GM04504 (cell line): ENCODE measurements around the gene ZNF138.
"Not testable (repeated sequence)": the region's sequence is repeated elsewhere in the genome, so short reads cannot be mapped to it uniquely, and the experiment has no call there.

Experiments used
- DNase-seq: peaks from one replicate; pipeline ENCODE4 v3.0.0-alpha.2; 2012; ENCODE audit warnings: low read depth

The ZNF138 gene

DNA sequence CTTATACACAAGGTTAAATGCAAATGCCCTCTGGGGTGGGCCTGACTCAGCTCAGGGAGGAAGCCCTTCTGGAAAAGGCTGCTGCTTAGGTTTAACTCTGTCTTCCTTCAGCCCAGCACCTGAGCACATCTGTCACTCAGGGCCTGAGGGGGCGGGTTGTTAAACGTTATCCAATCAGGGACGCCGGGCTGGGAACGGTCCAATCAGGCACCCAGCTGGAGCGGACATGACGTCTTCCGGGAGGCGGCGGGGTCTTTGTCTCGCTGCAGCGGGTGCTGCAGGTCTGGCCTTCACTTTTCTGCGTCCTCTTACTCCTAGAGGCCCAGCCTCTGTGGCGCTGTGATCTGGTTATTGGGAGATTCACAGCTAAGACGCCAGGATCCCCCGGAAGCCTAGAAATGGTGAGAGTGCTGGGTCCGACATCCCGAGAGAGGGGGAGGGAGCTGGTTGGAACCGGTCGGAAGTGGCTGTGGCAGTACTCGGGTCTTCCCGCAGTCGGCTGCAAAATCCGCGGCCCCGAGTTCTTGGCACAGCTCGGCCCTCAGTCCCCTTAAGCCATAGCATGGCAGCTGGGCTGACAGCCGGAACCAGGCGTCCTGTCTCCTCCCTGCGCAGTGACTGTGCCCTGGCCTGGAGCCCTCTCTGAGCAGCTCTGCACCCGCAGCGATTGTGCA, at the start of gene ZNF138:
Gene ZNF138, plus strand, starts transcription at position 258 of the 674 bp plus-strand sequence. Its CDS starts 141 bp downstream, at position 399.
- peak; percentile 92 for DNase-seq

DNA sequence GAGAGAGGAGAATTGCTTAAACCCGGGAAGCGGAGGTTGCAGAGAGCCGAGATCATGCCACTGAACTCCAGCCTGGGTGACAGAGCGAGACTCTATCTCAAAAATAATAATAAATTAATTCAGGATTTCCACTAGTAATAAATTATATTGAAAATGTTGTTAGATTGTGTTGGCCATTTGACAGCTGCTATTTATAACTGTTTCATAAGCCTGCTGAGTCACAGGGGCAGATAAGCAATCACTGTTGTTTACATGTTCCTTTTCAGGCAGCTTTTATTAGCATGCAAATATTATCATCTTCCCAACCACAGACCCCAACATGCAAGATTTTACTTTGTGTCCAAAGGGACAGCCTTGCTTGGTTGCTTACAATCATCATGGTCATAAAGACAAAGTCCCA, 49.5 kb upstream of the ZNF138 start:
- DNase-seq = no peak

DNA sequence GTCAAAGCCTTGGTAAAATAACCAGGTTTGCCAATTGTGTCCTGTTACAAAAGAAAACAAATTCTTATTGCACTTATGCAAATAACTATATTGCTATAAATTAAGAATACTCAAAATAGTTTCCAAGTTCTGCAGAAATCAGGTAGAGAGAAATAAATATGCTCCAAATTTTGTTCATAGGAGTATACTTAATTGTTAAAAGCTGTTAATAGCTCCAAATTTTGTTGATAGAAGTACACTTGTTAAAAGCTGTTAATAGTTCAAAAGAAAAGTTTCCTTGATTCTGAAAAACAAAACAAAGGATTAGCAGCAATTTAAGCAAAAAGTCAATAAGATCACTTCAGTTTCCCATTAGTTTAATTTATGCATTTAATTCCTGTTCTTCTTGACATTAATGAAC, 46.4 kb upstream of the ZNF138 start:
- no peak for DNase-seq

DNA sequence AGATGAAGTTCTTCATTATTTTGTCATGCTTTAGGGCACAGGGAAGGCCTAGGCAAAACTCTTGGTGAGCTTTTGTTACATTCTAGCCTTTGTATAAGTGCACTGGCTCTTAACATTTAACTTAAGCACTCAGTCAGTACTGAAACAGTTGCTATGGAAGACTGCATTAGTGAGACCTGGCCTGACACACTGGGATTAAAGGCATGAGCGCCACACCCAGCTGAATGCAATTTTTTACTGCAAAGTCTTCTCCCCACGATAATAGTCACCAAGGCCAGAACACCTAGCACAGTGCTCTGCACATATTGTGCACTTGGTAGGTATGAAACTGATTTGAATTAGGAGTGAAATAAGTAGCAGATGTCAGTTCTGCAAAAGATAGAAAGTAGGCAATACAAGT, 41.2 kb upstream of the ZNF138 start:
- no peak for DNase-seq

DNA sequence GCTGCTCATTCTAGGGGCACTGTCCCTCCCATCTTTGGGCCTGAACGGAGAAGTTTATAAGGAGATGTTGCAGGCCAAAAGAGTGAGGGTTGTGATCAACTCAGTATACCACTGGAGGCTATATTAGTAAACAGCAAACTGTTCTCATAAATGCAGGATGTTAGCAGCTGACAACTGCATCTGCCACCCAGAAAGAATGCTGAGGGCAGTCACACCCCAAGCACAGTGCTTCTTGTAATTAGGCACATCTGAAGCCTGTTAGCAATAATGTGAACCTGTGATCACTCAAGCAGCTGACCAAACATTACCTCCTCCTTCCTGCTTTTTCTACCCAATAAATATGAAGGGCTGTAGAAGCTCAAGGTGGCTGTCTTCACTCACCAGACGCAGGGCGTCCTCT, 38.4 kb upstream of the ZNF138 start:
- no peak for DNase-seq

DNA sequence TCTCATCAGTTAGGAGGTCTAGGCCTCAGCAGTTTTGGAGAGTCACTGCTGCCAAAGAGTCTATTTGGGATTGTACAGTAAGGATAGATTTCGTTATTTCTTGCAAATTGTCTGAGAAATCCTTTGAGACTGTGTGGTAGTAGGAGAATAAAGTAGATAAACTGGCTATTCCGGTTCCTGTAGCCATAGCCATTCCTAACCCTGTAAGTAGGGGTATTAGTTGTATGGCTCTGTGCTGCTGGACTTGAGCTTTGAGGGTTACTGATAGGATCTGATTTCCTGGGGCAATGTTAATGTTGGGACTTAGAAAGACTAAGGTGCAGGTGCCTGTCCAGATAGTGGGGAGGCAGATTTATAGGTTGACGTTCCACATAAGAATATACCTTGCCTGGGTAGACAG, 36.1 kb upstream of the ZNF138 start:
- DNase-seq = no peak

DNA sequence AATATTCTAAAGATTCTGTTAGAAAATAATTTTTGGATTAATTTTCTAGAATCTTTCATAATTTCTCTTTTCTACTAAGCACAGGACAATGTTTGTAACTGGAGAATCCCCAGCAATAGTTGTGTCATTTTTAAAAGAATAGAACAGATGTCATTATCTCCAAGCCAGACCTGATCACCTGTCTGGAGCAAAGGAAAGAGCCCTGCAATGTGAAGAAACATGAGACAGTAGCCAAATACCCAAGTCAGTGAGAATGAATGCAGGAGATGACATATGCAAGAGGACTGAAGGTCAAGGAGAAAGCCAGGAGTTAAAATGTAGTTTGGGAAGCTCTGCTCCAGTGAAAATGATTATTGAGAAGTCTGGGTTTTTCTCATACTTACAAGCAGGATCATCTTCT, 25.4 kb upstream of the ZNF138 start:
- DNase-seq = no peak

DNA sequence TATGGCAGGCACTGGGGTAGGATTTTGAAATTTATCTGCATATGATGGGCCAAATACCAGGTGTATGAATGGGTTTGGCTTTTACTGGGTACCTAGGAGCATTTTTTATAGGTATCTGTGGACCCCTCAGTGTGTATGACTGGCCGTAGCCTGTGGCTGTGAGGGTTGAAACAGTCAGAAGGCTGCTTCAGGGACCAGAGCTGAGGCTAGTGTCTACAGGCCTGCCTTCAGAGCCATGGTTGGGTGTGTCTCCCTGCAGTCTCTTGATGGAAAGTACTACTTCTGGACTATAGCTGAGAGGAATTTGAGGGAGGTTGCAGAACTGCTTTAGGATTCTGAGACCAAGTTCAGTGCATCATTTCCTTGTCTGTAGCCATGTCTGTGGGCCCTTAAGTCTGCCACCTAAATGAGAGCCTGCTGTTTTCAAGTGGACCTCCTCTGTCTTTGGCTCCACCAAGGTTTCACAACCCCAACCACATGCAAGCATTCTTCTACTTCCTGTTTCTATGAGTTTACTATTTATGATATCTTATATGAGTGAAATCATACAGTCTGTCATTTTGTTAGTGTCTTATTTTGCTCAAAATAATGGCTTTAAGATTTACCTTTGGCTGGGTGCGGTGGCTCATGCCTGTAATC, 19.9 kb upstream of the ZNF138 start:
- DNase-seq = no peak

DNA sequence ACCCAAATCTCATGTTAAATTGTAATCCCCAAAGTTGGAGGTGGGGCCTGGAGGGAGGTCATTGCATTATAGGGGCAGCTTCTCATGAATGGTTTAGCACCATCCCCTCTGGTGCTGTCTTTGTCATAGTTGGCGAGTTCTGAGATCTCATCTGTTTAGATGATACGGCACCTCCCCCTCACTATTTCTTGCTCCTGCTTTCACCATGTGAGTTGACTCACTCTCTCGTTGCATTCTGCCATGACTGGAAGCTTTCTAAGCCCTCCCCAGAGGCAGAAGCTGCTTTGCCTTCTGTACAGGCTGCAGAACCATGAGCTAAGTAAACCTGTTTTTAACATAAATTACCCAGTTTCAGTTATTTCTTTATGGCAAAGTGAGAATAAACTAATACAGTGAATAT, 18.9 kb upstream of the ZNF138 start:
- DNase-seq = no peak

DNA sequence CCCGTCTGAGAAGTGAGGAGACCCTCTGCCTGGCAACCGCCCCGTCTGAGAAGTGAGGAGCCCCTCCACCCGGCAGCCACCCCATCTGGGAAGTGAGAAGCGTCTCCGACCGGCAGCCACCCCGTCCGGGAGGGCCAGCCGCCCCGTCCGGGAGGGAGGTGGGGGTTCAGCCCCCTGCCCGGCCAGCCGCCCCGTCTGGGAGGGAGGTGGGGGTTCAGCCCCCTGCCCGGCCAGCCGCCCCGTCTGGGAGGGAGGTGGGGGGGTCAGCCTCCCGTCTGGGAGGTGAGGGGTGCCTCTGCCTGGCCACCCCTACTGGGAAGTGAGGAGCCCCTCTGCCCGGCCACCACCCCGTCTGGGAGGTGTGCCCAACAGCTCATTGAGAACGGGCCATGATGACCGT, 9.4 kb upstream of the ZNF138 start:
- DNase-seq = not testable (repeated sequence)

DNA sequence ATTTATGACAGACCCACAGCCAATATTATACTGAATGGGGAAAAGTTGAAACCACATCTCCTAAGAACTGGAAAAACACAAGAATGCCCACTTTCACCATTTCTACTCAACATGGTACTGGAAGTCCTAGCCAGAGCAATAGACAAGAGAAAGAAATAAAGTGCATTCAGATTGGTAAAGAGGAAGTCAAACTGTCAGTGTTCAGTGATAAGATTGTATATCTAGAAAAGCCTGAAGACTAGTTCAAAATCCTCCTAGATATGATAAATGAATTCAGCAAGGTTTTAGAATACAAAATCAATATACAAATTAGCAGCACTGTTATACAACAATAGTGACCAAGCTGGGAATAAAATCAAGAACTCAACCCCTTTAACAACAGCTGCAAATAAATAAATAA, 6.9 kb upstream of the ZNF138 start:
- no peak for DNase-seq

DNA sequence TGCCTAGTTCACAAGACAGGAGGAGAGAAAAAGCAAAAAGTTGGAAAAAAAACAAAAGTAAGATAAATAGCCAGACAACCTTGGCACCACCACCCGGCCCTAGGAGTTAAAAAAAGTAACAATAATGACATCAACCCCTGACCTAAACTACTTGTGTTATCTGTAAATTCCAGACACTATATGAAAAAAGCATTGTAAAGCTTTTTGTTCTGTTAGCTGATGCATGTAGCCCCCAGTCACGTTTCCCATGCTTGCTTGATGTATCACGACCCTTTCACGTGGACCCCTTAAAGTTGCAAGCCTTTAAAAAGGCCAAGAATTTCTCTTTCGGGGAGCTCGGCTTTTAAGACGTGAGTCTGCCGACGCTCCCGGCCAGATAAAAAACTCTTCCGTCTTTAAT, 5.0 kb upstream of the ZNF138 start:
- DNase-seq = not testable (repeated sequence)

DNA sequence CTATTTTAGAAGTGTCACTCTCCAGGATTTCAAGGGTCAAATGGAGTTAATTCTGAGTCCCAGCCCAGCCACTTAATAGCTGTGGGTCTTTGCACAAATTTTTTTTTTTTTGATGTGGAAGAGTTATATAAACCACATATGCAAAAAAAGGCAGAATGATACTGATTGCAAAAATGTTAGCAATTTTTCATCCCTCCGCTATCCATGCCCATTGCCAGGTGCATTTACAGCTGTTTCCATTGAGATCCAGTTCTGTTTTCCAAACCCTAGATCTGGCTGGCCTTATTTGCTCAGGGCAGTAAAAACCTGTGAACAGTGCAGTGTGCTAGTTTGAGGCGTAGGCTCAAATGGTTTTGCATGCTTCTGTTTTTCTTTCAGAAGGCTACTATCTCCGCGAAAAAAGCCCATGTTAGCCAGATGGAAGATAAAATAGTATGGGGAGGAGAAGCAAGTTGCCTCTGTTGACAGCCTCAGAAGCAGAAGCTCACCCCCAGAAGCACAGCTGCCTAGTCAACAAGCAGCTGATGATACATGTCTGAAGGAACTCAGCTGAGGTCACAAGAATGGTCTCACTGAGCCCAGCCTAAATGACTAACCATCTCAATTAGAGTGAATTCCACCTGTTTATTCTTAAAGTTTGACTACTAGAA, 997 bp upstream of the ZNF138 start:
- DNase-seq = no peak

DNA sequence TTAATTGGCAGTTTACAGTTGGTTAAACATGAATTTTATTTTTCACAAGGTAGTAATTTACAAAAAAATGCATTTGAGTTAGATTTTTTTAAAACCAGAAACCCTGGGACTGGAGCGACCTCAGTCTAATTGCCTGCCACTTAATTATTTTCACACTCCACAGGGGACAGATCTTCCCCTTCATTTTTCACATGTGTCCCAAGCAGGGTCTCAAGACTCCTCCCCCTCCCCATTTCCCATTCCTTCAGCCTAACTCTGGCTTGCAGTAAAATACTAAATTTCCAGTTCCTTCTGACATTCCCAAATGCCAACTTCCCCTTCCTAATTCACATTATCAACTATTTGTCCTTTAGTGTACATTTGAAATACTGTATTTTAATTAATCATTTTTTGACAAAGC, 948 bp downstream of the ZNF138 start:
- no peak for DNase-seq

DNA sequence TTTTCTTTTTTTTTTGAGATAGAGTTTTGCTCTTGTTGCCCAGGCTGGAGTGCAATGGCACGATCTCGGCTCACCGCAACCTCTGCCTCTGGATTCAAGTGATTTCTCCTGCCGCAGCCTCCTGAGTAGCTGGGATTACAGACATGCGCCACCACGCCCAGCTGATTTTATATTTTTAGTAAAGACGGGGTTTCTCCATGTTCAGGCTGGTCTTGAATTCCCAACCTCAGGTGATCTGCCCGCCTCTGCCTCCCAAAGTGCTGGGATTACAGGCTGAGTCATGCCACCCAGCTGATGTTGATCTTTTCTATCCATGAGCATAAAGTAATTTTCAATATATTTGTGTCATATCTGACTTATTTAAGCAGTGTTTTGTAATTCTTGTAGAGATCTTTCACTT, 4.9 kb downstream of the ZNF138 start:
- DNase-seq = not testable (repeated sequence)

DNA sequence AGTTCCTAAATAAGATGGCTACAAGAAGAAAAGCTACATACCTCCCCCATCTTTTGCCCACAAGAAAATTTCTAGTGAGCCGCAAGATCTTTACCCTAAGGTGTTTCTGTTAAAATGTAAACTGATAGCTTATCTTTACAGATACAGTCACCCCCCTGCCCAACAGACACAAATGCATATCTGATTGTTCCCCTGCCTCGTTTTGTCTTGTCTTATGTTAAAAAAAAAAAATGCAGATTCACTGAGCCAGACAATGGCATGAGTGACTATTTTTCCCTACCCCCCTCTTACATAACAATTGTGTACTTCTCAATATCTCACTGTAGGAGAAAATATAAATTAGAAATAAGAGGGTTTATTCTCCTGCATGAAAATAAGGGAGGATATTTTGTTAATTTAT, 8.5 kb downstream of the ZNF138 start:
- no peak for DNase-seq

DNA sequence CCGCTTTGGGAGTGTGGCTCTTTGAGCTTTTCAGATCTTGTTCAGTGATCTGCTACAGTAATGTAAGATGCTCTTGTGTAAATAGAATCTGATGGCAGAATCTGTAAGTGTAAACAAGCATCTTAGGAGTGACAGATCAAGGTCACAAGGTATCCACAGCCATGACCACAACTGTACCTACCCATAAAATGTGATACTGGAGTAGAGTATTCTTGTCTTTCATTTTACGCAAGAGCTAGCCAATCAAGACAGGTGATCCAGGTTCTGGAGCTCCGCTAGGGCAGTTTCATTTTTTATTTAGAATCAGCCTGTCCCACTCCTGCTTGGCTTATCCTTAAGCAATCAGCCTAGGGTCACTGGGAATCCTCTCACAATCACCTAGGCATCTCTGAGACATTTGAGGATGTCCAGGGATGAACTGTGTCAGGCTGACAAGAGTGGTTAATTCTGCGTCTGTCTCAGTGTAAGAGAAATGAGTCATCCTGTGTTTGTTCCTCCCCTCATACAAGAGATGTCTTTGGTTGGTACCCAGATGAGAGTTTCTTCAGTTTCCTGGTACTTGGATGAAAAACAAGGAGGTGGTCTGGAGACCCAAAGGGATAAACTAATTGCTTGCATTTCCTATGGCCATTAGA, 13.6 kb downstream of the ZNF138 start:
- no peak for DNase-seq

DNA sequence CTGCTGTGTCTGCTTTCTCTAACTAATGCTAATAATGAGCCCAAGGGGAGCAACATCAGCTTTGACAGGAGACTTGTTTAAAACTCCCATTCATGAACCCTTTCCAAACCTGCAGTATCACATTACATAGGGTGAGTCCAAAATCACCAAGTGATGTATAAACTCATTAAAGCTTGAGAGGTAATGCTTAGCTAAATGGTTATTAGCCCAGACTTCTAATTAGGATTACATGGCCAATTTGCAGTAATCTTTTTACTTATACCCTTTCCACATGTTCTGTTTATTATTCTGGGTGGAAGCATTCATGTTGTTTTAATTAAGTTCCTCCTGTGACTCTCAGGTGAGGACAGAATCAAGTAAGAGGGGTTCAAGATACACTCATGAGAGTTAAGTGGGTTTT, 17.5 kb downstream of the ZNF138 start:
- no peak for DNase-seq

DNA sequence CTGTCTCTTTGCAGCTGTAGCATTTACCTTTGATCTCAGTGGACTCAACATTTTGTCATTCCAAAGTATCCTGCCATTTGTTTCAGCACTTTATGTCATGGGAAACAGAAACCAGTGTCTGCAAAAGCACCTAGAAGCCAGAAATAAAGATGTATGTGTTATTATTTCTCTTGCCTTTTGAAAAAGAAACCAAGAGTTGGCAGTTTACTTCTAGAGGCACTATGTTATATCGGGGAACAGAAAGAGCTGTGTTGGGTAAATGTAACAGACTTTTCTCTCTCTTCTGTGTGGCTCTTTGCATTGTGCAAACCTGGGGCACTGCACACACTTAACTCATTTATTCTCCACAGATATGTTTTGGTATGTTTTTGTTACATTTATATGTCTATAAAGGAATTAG, 36.7 kb downstream of the ZNF138 start:
- DNase-seq = no peak

DNA sequence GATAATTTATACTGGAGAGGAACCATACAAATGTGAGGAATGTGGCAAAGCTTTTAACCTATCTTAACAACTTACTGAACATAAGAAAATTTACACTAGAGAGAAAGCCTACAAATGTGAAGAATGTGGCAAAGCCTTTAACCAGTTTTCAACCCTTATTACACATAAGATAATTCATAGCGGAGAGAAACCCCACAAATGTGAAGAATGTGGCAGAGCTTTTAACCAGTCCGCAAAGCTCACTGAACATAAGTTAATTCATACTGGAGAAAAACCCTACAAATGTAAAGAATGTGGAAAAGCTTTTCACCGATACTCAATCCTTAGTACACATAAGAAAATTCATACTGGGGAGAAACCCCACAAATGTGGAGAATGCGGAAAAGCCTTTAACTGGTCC, 37.9 kb downstream of the ZNF138 start:
- DNase-seq = no peak

DNA sequence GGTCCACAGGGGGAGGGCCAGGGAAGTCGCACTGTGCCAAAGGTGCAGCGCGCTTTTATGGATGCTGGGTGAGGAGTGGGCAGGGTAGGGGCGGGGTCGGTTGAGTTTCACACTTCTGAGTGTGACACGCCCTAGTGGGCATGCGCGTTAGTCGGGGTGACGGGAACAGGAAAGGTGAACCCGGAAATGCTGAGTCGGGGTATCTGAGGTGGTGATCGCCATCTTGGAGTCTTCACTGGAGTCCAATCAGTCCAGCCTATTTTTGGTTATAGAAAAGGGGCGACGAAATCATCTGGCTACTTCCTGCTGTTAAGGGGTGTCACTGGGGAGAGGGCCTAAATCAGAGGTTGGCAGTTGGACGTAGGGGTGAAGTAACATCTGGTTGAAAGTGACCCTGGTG, 40.8 kb downstream of the ZNF138 start:
- DNase-seq = no peak

DNA sequence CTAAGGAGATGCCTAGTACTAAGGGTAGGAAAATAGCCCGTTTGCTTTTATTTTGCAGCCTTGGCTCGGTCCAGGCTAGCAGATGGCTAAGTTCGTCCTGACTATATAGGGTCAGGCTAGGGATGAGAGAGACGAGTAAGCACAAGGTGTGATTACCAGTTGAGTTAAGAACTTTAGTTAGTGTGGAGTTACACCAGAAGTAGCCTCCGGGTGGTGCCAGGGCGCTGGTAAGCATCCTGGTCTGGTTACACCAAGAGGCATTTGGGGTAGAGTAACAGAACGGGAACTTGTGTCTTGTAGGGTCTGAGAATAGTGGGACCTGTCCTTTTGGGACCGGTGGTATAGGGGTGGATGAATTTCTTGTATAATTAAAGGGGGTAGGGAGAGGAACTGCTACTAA, 41.6 kb downstream of the ZNF138 start:
- not testable (repeated sequence) for DNase-seq

DNA sequence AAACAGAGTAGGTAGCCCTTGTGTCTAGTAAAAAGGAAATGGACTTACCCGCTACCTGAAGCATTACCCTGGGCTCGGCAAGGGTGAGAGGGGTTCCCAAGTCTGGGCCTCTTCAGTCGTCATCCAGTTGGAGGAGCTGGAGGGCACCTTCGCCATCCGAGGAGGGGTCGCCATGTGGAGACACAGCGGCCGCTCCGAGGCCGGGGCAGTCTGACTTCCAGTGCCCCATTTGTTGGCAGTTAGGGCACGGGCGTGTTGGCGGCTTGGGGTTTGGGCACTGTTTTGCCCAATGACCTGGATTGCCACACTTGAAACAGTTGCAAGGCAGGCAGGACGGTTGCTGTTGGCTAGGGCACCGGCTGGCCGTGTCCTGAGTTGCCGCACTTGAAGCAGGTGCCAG, 43.8 kb downstream of the ZNF138 start:
- not testable (repeated sequence) for DNase-seq
